GM12878 (cell line): ENCODE measurements around the gene ZFYVE21. TPM values are rescaled to one million over a fixed set of nuclear protein-coding genes. Genes with fewer than 3 reads are reported as not detected.

Experiments used
- ATAC-seq: fragments of 200-7000 bp; cut with Tn5 transposase; 3 replicates; pipeline ENCODE4 v1.9.1; 2020; ENCODE audit warnings: mild to moderate bottlenecking, moderate library complexity
- BruUV-seq: library from RNA; stranded (reverse); fragments of 400-500 nt; replicated peaks from 2 replicates; lab custom pipeline; 2021; lab: Mats Ljungman, UMichigan
- CTCF ChIA-PET: fragments of 300-600 bp; sonication (Branson Sonifier 250); formaldehyde crosslinking; extraction: SDS; loops from one replicate; lab custom pipeline; 2021; ENCODE audit warnings: inconsistent platforms; lab: Yijun Ruan, JAX
- POLR2A ChIA-PET: fragments of 350-600 bp; formaldehyde crosslinking; extraction: SDS; loops from one replicate; lab custom pipeline; 2021; ENCODE audit warnings: inconsistent platforms; lab: Charles Lee
- RAD21 ChIA-PET: fragments of 300-600 bp; sonication (Branson Sonifier 250); formaldehyde crosslinking; loops from one replicate; lab custom pipeline; 2023; ENCODE audit warnings: antibody characterized with exemption; ENCODE audit not compliant: unreplicated experiment; lab: Charles Lee
- SMC1A ChIA-PET: fragments of 300-600 bp; sonication (Branson Sonifier 250); formaldehyde crosslinking; loops from one replicate; lab custom pipeline; 2023; ENCODE audit not compliant: unreplicated experiment, uncharacterized antibody; lab: Charles Lee
- DNase-seq: peaks from one replicate; pipeline ENCODE4 v3.0.0-alpha.2; 2011; ENCODE audit warnings: low read depth, low spot score
- FAIRE-seq: peaks from 3 replicates; lab custom pipeline; 2011; peaks lifted over from hg19 to GRCh38; lab: Jason Lieb, UNC
- H2AFZ ChIP-seq: 2 replicates; pipeline ENCODE4 v1.6.0; 2011; ENCODE audit warnings: low read depth, low read length, control low read depth; ENCODE audit not compliant: control insufficient read depth
- H3K27ac ChIP-seq: 2 replicates; pipeline ENCODE4 v1.5.1; 2011; ENCODE audit warnings: control low read depth; ENCODE audit not compliant: control insufficient read depth, insufficient read depth
- H3K27me3 ChIP-seq, 2 experiments: replicated peaks in 1 of 2; 2 replicates each; pipeline versions ENCODE4 v1.6.0 to v1.6.1; 2011; ENCODE audit warnings: low read length in 1 of 2; ENCODE audit not compliant: control insufficient read depth in 2 of 2, insufficient read depth in 2 of 2
- H3K36me3 ChIP-seq, 2 experiments: 2 replicates each; pipeline ENCODE4 v1.5.1; 2011; ENCODE audit warnings: low read length in 1 of 2; ENCODE audit not compliant: control insufficient read depth in 2 of 2, insufficient read depth in 2 of 2
- H3K4me1 ChIP-seq: 2 replicates; pipeline ENCODE4 v1.6.1; 2011; ENCODE audit warnings: mild to moderate bottlenecking, low read length, moderate library complexity, mixed read lengths; ENCODE audit not compliant: control insufficient read depth, insufficient read depth
- H3K4me2 ChIP-seq: 2 replicates; pipeline ENCODE4 v1.6.0; 2011; ENCODE audit warnings: control low read depth; ENCODE audit not compliant: control insufficient read depth, insufficient read depth
- H3K4me3 ChIP-seq: fragments of 200-600 bp; sonication (generic); 2 replicates; pipeline ENCODE4 v1.5.1; 2016
- H3K79me2 ChIP-seq: 2 replicates; pipeline ENCODE4 v1.6.0; 2011; ENCODE audit warnings: low read length; ENCODE audit not compliant: control insufficient read depth, insufficient read depth
- H3K9ac ChIP-seq: 2 replicates; pipeline ENCODE4 v1.8.0; 2011; ENCODE audit warnings: low read length, control low read depth, mixed read lengths; ENCODE audit not compliant: control insufficient read depth, insufficient read depth
- H3K9me3 ChIP-seq: replicated peaks from 3 replicates; pipeline ENCODE4 v1.5.1; 2011; ENCODE audit warnings: mild to moderate bottlenecking, low read length; ENCODE audit not compliant: control insufficient read depth, insufficient read depth
- H4K20me1 ChIP-seq: 2 replicates; pipeline ENCODE4 v1.6.0; 2011; ENCODE audit not compliant: control insufficient read depth, insufficient read depth
- BACH1 ChIP-seq: fragments of 450-650 bp; IDR thresholded peaks from 2 replicates; pipeline ENCODE4 v1.6.1; 2017; ENCODE audit warnings: mild to moderate bottlenecking, borderline replicate concordance
- BMI1 ChIP-seq: fragments of 450-650 bp; IDR thresholded peaks from 2 replicates; pipeline ENCODE4 v1.6.1; 2016; ENCODE audit warnings: mild to moderate bottlenecking, moderate library complexity, borderline replicate concordance
- CBFB ChIP-seq: IDR thresholded peaks from 2 replicates; pipeline ENCODE4 v1.6.1; 2016; ENCODE audit warnings: antibody characterized with exemption, low read depth
- CBX3 ChIP-seq: fragments of 200-600 bp; sonication (generic); IDR thresholded peaks from 2 replicates; pipeline ENCODE4 v1.6.1; 2016; ENCODE audit warnings: low read depth, borderline replicate concordance
- EED ChIP-seq: sonication (generic); IDR thresholded peaks from 2 replicates; pipeline ENCODE4 v1.6.1; 2016; ENCODE audit warnings: antibody characterized with exemption, low read depth
- ETV6 ChIP-seq, 2 experiments: fragments of 450-650 bp in 1 of 2; IDR thresholded peaks in 1 of 2; conservative IDR thresholded peaks in 1 of 2; 2 replicates each; pipeline ENCODE4 v1.6.1; 2014; ENCODE audit warnings: antibody characterized with exemption in 1 of 2, borderline replicate concordance in 1 of 2, low read depth in 1 of 2, mild to moderate bottlenecking in 1 of 2, moderate library complexity in 1 of 2
- POU2F2 ChIP-seq: IDR thresholded peaks from 3 replicates; pipeline ENCODE4 v1.6.1; 2011; ENCODE audit warnings: low read depth, mild to moderate bottlenecking, low read length, borderline replicate concordance
- WGBS: methylation state at CpG from one replicate; pipeline ENCODE4 v1.1.6; 2016; ENCODE audit warnings: low lambda C conversion rate; ENCODE audit not compliant: insufficient replicate concordance, insufficient coverage; ENCODE audit errors: missing lambda C conversion rate; 5-methylcytosine and 5-hydroxymethylcytosine counted together
- in situ Hi-C: fragments of 300-500 bp; cut with MboI; formaldehyde crosslinking; loops from 9 replicates; pipeline ENCODE4 v1.14.3; 2018; ENCODE audit warnings: mixed read lengths
- intact Hi-C: fragments of 100-400 bp; cut with micrococcal nuclease; formaldehyde crosslinking; loops from one replicate; pipeline ENCODE4 v1.14.2; 2022; ENCODE audit not compliant: unreplicated experiment
- polyA plus RNA-seq, 11 experiments: library from polyadenylated mRNA; depleted of rRNA in 4 of 11; unstranded in 6 of 11; stranded (reverse) in 5 of 11; fragments of >200 nt; fragmentation: Nextera tagmentation in 4 of 11; fragmentation: Illumina TruSeq in 1 of 11; extraction: Ambion mirVana in 4 of 11; extraction: Trizol in 1 of 11; gene quantifications; 1 replicate in 1 of 11; 2 replicates in 10 of 11; pipeline versions ENCODE4 v1.2.1 to v1.2.3, GENCODE V29; 2011 to 2016; ENCODE audit warnings: inconsistent platforms in 2 of 11, missing spikeins in 2 of 11, low read depth in 1 of 11
- total RNA-seq, 4 experiments: library from RNA; depleted of rRNA in 3 of 4; stranded (reverse); fragments of >200 nt in 3 of 4; fragmentation: Illumina TruSeq in 1 of 4; extraction: Trizol in 1 of 4; gene quantifications; 2 replicates each; pipeline versions ENCODE4 v1.2.1 to v1.2.3, GENCODE V29; 2013 to 2021
- TF ChIP-seq, protein P1 (sequence below): fragments of 450-650 bp; IDR thresholded peaks from 2 replicates; pipeline ENCODE4 v1.6.1; 2017; ENCODE audit warnings: mild to moderate bottlenecking, moderate library complexity
- TF ChIP-seq, protein P2 (sequence below): fragments of 450-650 bp; conservative IDR thresholded peaks from 2 replicates; pipeline ENCODE4 v1.6.1; 2017; ENCODE audit warnings: mild to moderate bottlenecking, moderate library complexity

The ZFYVE21 gene
- total and polyA plus RNA-seq, 10 of the 15 experiments (the other 5 are each of a cell fraction or from before 2014, with no cell fraction given): 0.79 to 21.7 (median 13.8) TPM

DNA sequence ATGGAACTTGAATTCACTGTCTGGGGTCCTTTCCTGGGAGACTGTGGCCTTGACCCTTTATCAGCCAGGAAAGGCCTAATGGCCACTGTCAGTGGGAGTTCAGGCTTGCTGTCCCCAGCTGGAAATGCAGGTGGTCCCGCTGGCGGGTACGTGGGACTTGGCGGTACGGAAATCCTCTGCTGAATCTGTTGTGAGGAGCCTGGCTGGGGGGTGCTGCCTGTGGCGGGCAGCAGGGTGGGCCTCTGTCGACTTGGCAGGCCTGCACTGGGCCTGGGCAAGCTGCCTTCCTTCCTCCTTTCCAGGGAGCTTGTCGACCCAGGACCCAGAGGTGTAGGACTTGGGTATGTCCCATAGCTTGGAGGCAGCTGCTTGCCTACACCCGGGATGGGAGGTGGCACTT is 26.3 kb downstream of the ZFYVE21 start:
- DNase-seq (no peak), ATAC-seq (no peak), FAIRE-seq (no peak)
- Histone ChIP-seq H4K20me1 (no peaks in the 10 kb centered on the region), H3K9ac (no peak overlapping the region), H3K9me3 (no peaks in the 10 kb centered on the region), H3K79me2 (no peaks in the 10 kb centered on the region), H3K4me2 (no peak overlapping the region), H3K4me1 (no peaks in the 10 kb centered on the region), H3K27me3 (no peaks in the 10 kb centered on the region), H3K27ac (no peak overlapping the region), H3K4me3 (no peak overlapping the region), H3K36me3 (no peaks in the 10 kb centered on the region; a peak in 2 of 4 replicates), H2AFZ (no peak overlapping the region)
- ChIA-PET POLR2A (no interaction called here), RAD21 (interaction anchor here (1.1 to 1.7 kb wide), 2 partner anchors 8 to 223 kb away, joined by 3 to 4 read pairs; no protein-coding TSS in a partner anchor), SMC1A (no interaction called here), CTCF (no interaction called here)
- no TSS peak for BruUV-seq
- TF ChIP-seq CBFB: no peak
- in situ Hi-C loops (no loop called here), intact Hi-C loops (no loop called here)
- 79% methylated on average over 9 of the region's 9 CpGs for WGBS

DNA sequence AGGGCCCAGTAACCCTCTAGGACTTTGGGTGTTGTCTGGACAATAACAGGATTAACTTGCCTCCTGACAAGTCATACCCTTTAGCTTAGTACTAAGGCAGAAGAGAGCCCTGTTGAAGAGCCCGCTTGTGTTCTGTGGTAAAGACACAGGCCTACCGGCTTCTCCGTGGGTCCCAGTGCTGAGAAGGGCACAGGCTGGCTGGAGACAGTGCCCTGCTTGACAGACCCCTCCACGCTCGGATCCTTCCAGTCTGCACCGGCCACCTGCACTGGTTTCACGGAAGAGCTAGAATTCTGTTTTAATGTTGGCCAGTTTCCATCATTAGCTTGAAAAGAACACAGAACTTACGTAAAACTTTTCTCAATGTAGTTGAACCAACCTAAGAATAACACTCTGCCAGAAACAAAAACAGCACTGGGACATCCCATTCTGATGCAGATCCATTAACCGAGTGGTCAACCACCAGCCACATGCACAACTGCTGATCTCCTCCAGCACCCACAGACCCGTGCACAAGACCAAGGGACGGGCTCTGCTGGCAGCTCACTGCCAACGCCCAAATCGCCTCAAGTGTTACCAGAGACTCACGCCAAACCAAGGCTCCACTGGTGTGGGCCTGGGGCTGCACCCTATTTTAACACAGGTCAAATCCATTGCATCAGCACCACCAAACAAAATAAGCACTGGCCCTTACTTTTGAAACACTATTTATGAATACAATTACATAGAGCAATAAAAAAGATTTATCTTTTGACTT is 27.1 kb downstream of the ZFYVE21 start:
- RAD21 ChIA-PET: interaction anchor here (1.1 to 1.7 kb wide), 2 partner anchors 9 to 224 kb away, joined by 3 to 4 read pairs; no protein-coding TSS in a partner anchor
- Histone ChIP-seq H3K4me3 (no peak overlapping the region), H3K4me1 (no peaks in the 10 kb centered on the region), H3K79me2 (no peaks in the 10 kb centered on the region), H3K9me3 (no peaks in the 10 kb centered on the region), H3K9ac (no peak overlapping the region), H2AFZ (no peak overlapping the region), H3K4me2 (no peak overlapping the region), H4K20me1 (no peaks in the 10 kb centered on the region), H3K36me3 (no peaks in the 10 kb centered on the region; a peak in 2 of 4 replicates), H3K27ac (no peak overlapping the region), H3K27me3 (no peaks in the 10 kb centered on the region)
- POLR2A ChIA-PET: no interaction called here
- SMC1A ChIA-PET: interaction anchor here (0.5 kb wide), 1 partner anchor 904 kb away, joined by 3 read pairs; no protein-coding TSS in a partner anchor
- intact Hi-C loops (no loop called here), in situ Hi-C loops (no loop called here)
- ATAC-seq: no peak
- no peak for DNase-seq
- CTCF ChIA-PET: no interaction called here
- 92% methylated on average over 14 of the region's 14 CpGs for WGBS
- no TSS peak for BruUV-seq
- FAIRE-seq: no peak
- no peak for TF ChIP-seq BMI1
- TF ChIP-seq, protein P1, sequence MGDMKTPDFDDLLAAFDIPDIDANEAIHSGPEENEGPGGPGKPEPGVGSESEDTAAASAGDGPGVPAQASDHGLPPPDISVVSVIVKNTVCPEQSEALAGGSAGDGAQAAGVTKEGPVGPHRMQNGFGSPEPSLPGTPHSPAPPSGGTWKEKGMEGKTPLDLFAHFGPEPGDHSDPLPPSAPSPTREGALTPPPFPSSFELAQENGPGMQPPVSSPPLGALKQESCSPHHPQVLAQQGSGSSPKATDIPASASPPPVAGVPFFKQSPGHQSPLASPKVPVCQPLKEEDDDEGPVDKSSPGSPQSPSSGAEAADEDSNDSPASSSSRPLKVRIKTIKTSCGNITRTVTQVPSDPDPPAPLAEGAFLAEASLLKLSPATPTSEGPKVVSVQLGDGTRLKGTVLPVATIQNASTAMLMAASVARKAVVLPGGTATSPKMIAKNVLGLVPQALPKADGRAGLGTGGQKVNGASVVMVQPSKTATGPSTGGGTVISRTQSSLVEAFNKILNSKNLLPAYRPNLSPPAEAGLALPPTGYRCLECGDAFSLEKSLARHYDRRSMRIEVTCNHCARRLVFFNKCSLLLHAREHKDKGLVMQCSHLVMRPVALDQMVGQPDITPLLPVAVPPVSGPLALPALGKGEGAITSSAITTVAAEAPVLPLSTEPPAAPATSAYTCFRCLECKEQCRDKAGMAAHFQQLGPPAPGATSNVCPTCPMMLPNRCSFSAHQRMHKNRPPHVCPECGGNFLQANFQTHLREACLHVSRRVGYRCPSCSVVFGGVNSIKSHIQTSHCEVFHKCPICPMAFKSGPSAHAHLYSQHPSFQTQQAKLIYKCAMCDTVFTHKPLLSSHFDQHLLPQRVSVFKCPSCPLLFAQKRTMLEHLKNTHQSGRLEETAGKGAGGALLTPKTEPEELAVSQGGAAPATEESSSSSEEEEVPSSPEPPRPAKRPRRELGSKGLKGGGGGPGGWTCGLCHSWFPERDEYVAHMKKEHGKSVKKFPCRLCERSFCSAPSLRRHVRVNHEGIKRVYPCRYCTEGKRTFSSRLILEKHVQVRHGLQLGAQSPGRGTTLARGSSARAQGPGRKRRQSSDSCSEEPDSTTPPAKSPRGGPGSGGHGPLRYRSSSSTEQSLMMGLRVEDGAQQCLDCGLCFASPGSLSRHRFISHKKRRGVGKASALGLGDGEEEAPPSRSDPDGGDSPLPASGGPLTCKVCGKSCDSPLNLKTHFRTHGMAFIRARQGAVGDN: no peak
- no peak for TF ChIP-seq ETV6 (conservative IDR thresholded peaks at IDR 0.05 in 1 of 2, IDR thresholded peaks at IDR 0.05 in 1 of 2; ENCODE audit: borderline replicate concordance in 1 of 2, low read depth in 1 of 2)
- TF ChIP-seq, protein P2, sequence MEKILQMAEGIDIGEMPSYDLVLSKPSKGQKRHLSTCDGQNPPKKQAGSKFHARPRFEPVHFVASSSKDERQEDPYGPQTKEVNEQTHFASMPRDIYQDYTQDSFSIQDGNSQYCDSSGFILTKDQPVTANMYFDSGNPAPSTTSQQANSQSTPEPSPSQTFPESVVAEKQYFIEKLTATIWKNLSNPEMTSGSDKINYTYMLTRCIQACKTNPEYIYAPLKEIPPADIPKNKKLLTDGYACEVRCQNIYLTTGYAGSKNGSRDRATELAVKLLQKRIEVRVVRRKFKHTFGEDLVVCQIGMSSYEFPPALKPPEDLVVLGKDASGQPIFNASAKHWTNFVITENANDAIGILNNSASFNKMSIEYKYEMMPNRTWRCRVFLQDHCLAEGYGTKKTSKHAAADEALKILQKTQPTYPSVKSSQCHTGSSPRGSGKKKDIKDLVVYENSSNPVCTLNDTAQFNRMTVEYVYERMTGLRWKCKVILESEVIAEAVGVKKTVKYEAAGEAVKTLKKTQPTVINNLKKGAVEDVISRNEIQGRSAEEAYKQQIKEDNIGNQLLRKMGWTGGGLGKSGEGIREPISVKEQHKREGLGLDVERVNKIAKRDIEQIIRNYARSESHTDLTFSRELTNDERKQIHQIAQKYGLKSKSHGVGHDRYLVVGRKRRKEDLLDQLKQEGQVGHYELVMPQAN: no peak
- TF ChIP-seq POU2F2: no peak
- no peak for TF ChIP-seq CBX3
- no peak for TF ChIP-seq BACH1
- TF ChIP-seq EED: no peak
